ENCODE results near the gene IMPACT.

DNA sequence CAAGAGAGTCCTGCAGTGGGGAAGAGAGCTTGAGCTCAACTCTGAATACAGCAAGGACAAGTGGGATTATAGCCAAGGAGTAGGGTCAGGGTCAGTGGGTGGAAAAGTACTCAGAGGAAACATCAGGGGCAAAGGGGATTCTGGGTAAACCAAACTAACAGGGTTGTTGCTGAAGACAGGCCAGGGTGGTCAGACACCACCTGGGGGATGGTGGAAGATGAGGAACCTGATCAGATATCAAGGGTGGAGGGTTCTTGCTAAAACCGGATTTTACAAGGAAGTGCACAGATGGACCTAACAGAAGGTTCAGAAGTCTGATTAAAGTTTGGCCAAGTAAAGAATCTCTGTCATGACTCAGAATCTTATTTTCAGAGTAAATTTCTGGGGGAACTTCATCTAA lies 45.3 kb upstream of the IMPACT start:
- TF ChIP-seq, protein P1, sequence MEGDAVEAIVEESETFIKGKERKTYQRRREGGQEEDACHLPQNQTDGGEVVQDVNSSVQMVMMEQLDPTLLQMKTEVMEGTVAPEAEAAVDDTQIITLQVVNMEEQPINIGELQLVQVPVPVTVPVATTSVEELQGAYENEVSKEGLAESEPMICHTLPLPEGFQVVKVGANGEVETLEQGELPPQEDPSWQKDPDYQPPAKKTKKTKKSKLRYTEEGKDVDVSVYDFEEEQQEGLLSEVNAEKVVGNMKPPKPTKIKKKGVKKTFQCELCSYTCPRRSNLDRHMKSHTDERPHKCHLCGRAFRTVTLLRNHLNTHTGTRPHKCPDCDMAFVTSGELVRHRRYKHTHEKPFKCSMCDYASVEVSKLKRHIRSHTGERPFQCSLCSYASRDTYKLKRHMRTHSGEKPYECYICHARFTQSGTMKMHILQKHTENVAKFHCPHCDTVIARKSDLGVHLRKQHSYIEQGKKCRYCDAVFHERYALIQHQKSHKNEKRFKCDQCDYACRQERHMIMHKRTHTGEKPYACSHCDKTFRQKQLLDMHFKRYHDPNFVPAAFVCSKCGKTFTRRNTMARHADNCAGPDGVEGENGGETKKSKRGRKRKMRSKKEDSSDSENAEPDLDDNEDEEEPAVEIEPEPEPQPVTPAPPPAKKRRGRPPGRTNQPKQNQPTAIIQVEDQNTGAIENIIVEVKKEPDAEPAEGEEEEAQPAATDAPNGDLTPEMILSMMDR (IDR thresholded peaks at IDR 0.05): no peak
- TF ChIP-seq POLR2A (IDR thresholded peaks at IDR 0.05): no peak

Measured in body of pancreas (tissue), 4 donors.